ENCODE measurements around the gene PRODH2.

PRODH2 gene

GRCh38 chr19:35759697-35760096, 52.9 kb downstream of the PRODH2 start:
- no peak for DNase-seq

- DNase-seq: peak; percentile 83 to 99 (median 98)
Measured at GRCh38 chr19:35757749-35758608, 54.7 kb downstream of the PRODH2 start, which contains the start of gene PROSER3. Gene PROSER3 (plus strand): TSS chr19:35758176. CDS start chr19:35758216, 40 bp downstream.

GRCh38 chr19:35757231-35757748, 55.4 kb downstream of the PRODH2 start:
- DNase-seq: peak in 21 of 56 donors; percentile 41 to 75 (median 62)

GRCh38 chr19:35756377-35757230, 56.0 kb downstream of the PRODH2 start, which contains the start of gene HSPB6:
Gene HSPB6 (minus strand): TSS chr19:35757029. CDS start chr19:35757008, 21 bp downstream.
- peak in 12 of 56 donors; percentile 11 to 48 (median 31) for DNase-seq

GRCh38 chr19:35755550-35756376, 56.9 kb downstream of the PRODH2 start:
- peak in 1 of 56 donors; percentile 13 for DNase-seq

GRCh38 chr19:35755131-35755549, 57.5 kb downstream of the PRODH2 start:
- DNase-seq: no peak

GRCh38 chr19:35754370-35755130, 58.1 kb downstream of the PRODH2 start:
- no peak for DNase-seq

- no peak for DNase-seq
Measured at GRCh38 chr19:35753634-35754369, 58.8 kb downstream of the PRODH2 start.

- DNase-seq: no peak
Measured at GRCh38 chr19:35752746-35753350, 59.8 kb downstream of the PRODH2 start.

- no peak for DNase-seq
Measured at GRCh38 chr19:35751839-35752745, 60.6 kb downstream of the PRODH2 start.

GRCh38 chr19:35750167-35750566, 62.5 kb downstream of the PRODH2 start:
- DNase-seq: no peak
